ENCODE measurements around the gene MARCKS.
"Not testable (repeated sequence)": the region's sequence is repeated elsewhere in the genome, so short reads cannot be mapped to it uniquely, and the experiment has no call there.

MARCKS gene

DNA sequence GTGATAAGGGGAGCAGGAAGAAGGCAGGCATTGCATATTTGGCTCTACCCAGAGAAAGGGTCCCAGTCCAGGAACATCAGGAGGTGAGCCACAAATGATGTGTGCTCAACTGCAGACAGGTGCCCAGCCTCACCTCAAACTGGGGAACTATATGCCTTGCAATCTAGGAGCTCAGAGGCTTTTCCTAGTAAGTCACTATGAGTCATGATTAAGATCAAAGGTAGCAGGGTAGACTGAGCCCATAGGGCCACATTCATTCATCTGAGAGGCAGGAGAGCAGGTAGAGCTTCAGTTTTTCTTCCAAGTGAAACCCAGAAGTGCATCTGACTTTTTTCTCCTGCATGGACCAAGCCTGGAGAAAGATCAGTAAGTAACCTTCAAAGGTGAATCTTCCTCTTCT lies 31.3 kb downstream of the MARCKS start:
- DNase-seq = no peak

DNA sequence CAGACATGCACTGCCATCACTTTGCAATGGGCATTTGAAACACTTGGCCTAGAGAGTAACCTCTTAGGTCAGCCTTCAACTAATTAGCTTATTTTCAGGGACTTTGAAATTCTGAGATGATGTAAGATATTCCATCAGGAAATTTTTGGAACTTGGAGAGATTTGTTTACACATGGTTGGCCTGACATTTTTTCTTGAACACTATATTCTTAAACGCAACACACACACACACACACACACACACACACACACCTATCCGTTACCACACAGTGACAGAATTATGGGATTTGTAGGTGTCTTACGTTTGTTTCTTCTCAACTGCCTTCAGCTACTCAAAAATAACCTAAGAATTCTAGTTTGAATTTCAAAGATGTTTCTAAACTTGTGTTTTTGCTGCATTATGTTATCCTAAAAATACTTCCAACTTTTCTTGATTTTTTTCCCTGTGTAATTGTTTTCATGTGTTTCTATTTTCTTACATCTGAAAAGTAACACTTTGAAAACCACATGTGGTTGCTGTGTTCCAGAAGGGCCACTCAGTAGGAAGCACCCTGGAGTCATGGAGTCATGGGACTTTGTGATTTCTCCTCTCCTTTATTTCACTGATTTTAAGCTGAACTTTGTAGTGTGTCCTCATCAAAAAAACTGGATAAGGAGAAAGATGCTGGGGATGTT lies 31.9 kb downstream of the MARCKS start:
- no peak for DNase-seq

DNA sequence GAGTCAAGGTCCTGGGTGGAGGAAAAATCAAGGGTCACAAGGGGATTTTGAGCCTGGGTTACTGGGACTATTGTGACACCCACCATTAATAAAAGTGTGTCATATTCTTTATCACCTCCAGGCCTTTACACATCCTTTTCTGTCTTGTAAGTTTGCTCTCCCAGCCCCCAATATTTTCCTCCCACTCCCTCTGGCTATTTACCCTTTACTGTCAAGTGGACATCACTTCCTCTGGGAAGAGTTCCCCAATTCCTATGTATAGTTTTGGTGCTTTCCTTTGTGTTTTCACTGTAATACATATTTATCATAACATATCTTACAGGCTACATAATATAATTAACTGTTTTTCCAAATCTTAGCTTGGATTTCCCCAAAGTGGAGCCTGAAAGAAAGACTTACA lies 36.3 kb downstream of the MARCKS start:
- no peak for DNase-seq

GRCh38 chr6:113893866-113894265 lies 36.7 kb downstream of the MARCKS start:
- DNase-seq = no peak

DNA sequence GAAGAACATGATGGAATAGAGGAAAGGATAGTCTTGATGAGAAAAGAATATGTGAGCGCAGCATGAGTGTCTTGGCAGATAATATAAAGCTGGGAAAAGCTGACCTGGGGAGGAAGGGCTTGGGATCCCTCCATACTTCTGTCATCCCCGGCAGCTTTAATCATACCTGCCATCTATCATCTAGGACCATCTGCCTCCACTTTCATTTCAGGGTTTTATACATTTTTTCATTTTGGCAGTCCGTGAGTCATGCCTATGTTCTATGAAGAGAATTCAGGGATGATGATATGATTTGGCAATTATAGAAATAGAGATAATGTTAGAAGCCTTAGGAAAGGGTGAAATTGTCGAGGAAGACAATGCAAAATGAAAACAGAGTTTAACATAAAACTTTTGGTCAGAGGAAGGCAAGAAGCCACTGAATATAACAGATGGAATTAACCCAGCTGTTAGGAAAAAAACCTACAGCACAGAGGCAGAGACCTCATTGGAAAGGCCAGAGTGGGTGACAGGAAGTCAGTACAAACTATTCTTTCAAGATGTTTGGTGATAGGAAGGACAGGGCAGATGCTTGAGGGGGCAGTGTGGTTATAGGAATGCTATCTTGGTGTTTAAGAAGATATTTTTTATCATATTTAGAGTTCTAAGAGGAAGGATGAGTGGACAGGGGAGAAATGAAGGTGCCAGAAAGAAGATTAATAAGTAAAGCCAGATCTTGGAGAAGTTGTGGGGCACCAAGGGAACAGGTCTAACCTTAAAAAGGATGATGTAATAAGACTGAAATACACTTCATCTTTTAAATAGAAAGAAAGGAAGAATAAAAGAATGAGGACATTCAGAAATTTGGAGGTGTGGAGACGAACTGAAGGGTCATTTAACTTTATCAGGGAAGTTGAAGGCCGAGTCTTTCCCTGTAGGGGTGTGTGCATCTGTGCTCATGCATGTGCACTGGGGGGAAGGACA lies 37.8 kb downstream of the MARCKS start:
- no peak for DNase-seq

- DNase-seq = no peak
Measured at GRCh38 chr6:113901482-113901881, 44.3 kb downstream of the MARCKS start.

- DNase-seq = no peak
Measured at GRCh38 chr6:113903666-113904330, 46.7 kb downstream of the MARCKS start.

DNA sequence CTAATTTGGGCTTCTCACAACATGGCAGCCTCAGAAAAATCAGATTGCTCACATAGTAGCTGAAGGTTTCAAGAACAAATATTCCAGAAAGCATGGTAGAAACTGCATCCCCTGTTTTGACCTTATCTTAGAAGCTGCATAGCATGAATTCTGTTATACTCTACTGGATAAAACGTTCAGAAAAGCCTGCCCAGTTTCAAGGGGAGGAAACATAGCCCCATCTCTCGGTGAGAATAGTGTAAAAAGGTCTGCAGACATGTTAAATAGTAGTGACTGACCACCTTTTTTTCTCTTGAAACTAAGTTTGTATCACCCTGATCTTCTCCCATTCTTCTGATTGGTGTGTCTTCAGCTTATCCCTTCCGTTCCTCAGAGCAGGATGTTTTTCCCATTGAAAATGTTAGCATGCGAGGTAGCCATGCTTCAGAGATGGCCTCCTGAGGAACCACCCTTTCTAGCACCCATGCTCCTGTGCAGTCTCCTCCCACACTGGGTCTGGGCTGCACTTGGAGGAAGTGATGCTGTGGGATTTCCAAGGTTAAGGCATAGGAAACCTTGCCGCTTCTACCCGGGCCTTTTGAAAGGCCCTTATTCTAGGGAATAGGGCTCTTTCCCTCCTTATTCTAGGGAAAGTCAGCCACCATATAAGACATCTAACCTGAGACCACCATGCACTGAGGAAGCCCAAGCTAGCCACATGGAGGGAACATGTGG lies 50.1 kb downstream of the MARCKS start:
- DNase-seq = no peak

DNA sequence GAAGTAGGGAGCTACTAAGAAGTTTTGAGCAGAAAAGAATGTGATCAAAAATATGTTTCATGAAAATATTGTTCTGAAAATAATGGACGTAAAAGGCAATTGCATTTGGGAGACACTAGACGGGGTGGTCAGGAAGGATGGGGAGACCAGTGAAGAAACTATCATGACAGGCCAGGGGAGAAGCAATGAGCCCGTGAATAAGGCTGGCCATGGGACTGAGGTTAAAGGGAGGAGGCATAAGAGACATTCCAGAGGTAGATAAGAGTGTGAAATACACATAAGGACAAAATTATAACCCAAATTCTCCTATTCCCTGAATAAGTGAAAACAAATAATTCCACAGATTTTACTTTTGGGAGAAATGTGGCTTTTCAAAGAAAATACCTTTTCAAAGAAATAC lies 51.7 kb downstream of the MARCKS start:
- no peak for DNase-seq

GRCh38 chr6:113909224-113909856 lies 52.2 kb downstream of the MARCKS start:
- DNase-seq = no peak

- DNase-seq = not testable (repeated sequence)
Measured at GRCh38 chr6:113910285-113910684, 53.1 kb downstream of the MARCKS start.
